Natural killer cell (primary cell): ENCODE results near the gene MDFI. TPM values are rescaled to one million over a fixed set of nuclear protein-coding genes. Genes with fewer than 3 reads are reported as not detected.

Source experiments
- ATAC-seq, 3 donors: fragments of 150-1000 bp in 2 of 3; fragments of 200-7000 bp in 1 of 3; cut with Tn5 transposase; 1 replicate in 1 of 3; 2 replicates in 2 of 3; pipeline ENCODE4 v1.10.0; 2021; ENCODE audit warnings: mild to moderate bottlenecking in 2 of 3, moderate library complexity in 2 of 3
- DNase-seq, 2 donors: peaks; one replicate each; pipeline versions ENCODE4 v3.0.0 to v3.0.0-alpha.2; 2013 to 2021; ENCODE audit warnings: mixed read lengths in 1 of 2
- H3K27ac ChIP-seq: one replicate; pipeline ENCODE4 v1.5.1; 2013; ENCODE audit warnings: mild to moderate bottlenecking, low read length
- H3K27me3 ChIP-seq: one replicate; pipeline ENCODE4 v1.6.1; 2013; ENCODE audit warnings: low read length; ENCODE audit not compliant: control insufficient read depth, insufficient read depth
- H3K36me3 ChIP-seq: one replicate; pipeline ENCODE4 v1.6.1; 2013; ENCODE audit warnings: low read length; ENCODE audit not compliant: control insufficient read depth, insufficient read depth
- H3K4me1 ChIP-seq: one replicate; pipeline ENCODE4 v1.6.1; 2013; ENCODE audit warnings: low read length; ENCODE audit not compliant: control insufficient read depth, insufficient read depth
- H3K4me3 ChIP-seq: one replicate; pipeline ENCODE4 v1.5.1; 2013; ENCODE audit warnings: low read length
- H3K9me3 ChIP-seq: one replicate; pipeline ENCODE4 v1.6.1; 2013; ENCODE audit warnings: low read length; ENCODE audit not compliant: control insufficient read depth, insufficient read depth
- H3K27ac Mint-ChIP-seq, 2 donors: one replicate each; pipeline ENCODE4 v1.8.0; 2022; ENCODE audit warnings: mild to moderate bottlenecking in 2 of 2, mixed read lengths in 2 of 2, moderate library complexity in 1 of 2
- H3K27me3 Mint-ChIP-seq, 2 donors: one replicate each; pipeline ENCODE4 v1.8.0; 2022; ENCODE audit warnings: low read depth in 2 of 2, mixed read lengths in 2 of 2
- H3K36me3 Mint-ChIP-seq: one replicate; pipeline ENCODE4 v1.8.0; 2022; ENCODE audit warnings: mixed read lengths
- H3K4me1 Mint-ChIP-seq, 2 donors: one replicate each; pipeline ENCODE4 v1.8.0; 2022; ENCODE audit warnings: mixed read lengths in 2 of 2
- H3K4me3 Mint-ChIP-seq: one replicate; pipeline ENCODE4 v1.8.0; 2022; ENCODE audit warnings: mild to moderate bottlenecking, moderate library complexity, mixed read lengths
- H3K9me3 Mint-ChIP-seq, 2 donors: one replicate each; pipeline ENCODE4 v1.8.0; 2022; ENCODE audit warnings: mixed read lengths in 2 of 2
- CTCF ChIP-seq: fragments of 200-600 bp; IDR thresholded peaks from one replicate; pipeline ENCODE4 v1.8.0; 2022; ENCODE audit warnings: antibody characterized with exemption
- WGBS: methylation state at CpG from one replicate; pipeline ENCODE4 v1.1.7; 2013; ENCODE audit warnings: missing lambda C conversion rate; ENCODE audit not compliant: insufficient coverage; 5-methylcytosine and 5-hydroxymethylcytosine counted together
- intact Hi-C: fragments of 100-400 bp; cut with micrococcal nuclease; formaldehyde crosslinking; loops from one replicate; pipeline ENCODE4 v1.14.2; 2022
- total RNA-seq, 4 donors: library from RNA; stranded (reverse); fragments of 120-200 nt in 1 of 4; gene quantifications; one replicate each; pipeline versions ENCODE4 v1.2.3 to v1.2.4, GENCODE V29; 2013 to 2022

The MDFI gene
- total RNA-seq, 3 donors from 2014 or later (not counting 1 experiment from before 2014, with no cell fraction given) = not detected

- H3K9me3 ChIP-seq = no peaks in the 10 kb centered on the region
- no peak overlapping the region for H3K27ac ChIP-seq
- ATAC-seq (no peak), DNase-seq (no peak)
- no peak overlapping the region for H3K4me3 ChIP-seq
- Mint-ChIP-seq H3K4me1 (peaks cover 5 to 7% of the 10 kb centered on the region in 2 donors), H3K4me3 (no peak overlapping the region), H3K27me3 (no peaks in the 10 kb centered on the region), H3K27ac (no peak overlapping the region), H3K9me3 (no peaks in the 10 kb centered on the region), H3K36me3 (no peaks in the 10 kb centered on the region)
- H3K27me3 ChIP-seq = no peaks in the 10 kb centered on the region
- no peaks in the 10 kb centered on the region for H3K4me1 ChIP-seq
- H3K36me3 ChIP-seq = peaks cover 12% of the 10 kb centered on the region
- TF ChIP-seq CTCF = no peak
- WGBS = 94% methylated on average over 5 of the region's 5 CpGs
- intact Hi-C loops = no loop called here
Observed at GRCh38 chr6:41594326-41594725, 43.9 kb upstream of the MDFI start.

- H3K4me1 ChIP-seq = no peaks in the 10 kb centered on the region
- peaks cover 12% of the 10 kb centered on the region for H3K36me3 ChIP-seq
- H3K27me3 Mint-ChIP-seq = no peaks in the 10 kb centered on the region
- 97% methylated on average over 15 of the region's 15 CpGs for WGBS
- no peak overlapping the region for H3K27ac ChIP-seq
- no peak overlapping the region for H3K27ac Mint-ChIP-seq
- no peak overlapping the region for H3K4me3 Mint-ChIP-seq
- peaks cover 5 to 7% of the 10 kb centered on the region in 2 donors for H3K4me1 Mint-ChIP-seq
- no peaks in the 10 kb centered on the region for H3K36me3 Mint-ChIP-seq
- intact Hi-C loops = no loop called here
- TF ChIP-seq CTCF = no peak
- ATAC-seq (no peak), DNase-seq (no peak)
- no peaks in the 10 kb centered on the region for H3K9me3 Mint-ChIP-seq
- no peak overlapping the region for H3K4me3 ChIP-seq
- H3K9me3 ChIP-seq = no peaks in the 10 kb centered on the region
- no peaks in the 10 kb centered on the region for H3K27me3 ChIP-seq
Observed at GRCh38 chr6:41594766-41595165, 43.5 kb upstream of the MDFI start.

- Mint-ChIP-seq H3K4me1 (peaks cover 5 to 7% of the 10 kb centered on the region in 2 donors), H3K36me3 (no peaks in the 10 kb centered on the region), H3K27me3 (no peaks in the 10 kb centered on the region), H3K9me3 (no peaks in the 10 kb centered on the region), H3K4me3 (no peak overlapping the region), H3K27ac (no peak overlapping the region)
- no peak overlapping the region for H3K27ac ChIP-seq
- peaks cover 12% of the 10 kb centered on the region for H3K36me3 ChIP-seq
- DNase-seq (no peak), ATAC-seq (no peak)
- intact Hi-C loops = no loop called here
- no peaks in the 10 kb centered on the region for H3K27me3 ChIP-seq
- no peak overlapping the region for H3K4me3 ChIP-seq
- 96% methylated on average over 6 of the region's 6 CpGs for WGBS
- H3K4me1 ChIP-seq = no peaks in the 10 kb centered on the region
- no peaks in the 10 kb centered on the region for H3K9me3 ChIP-seq
- TF ChIP-seq CTCF = no peak
Observed at GRCh38 chr6:41595166-41595565, 43.1 kb upstream of the MDFI start.

- Mint-ChIP-seq H3K27me3 (no peaks in the 10 kb centered on the region), H3K4me3 (no peak overlapping the region), H3K4me1 (peaks cover 5 to 7% of the 10 kb centered on the region in 2 donors), H3K27ac (no peak overlapping the region), H3K36me3 (no peaks in the 10 kb centered on the region), H3K9me3 (no peaks in the 10 kb centered on the region)
- DNase-seq (no peak), ATAC-seq (no peak)
- no peaks in the 10 kb centered on the region for H3K9me3 ChIP-seq
- H3K27ac ChIP-seq = no peak overlapping the region
- WGBS = 94% methylated on average over 9 of the region's 10 CpGs
- peaks cover 4% of the 10 kb centered on the region for H3K36me3 ChIP-seq
- no peak overlapping the region for H3K4me3 ChIP-seq
- TF ChIP-seq CTCF = no peak
- intact Hi-C loops = no loop called here
- H3K4me1 ChIP-seq = no peaks in the 10 kb centered on the region
- H3K27me3 ChIP-seq = no peaks in the 10 kb centered on the region
Observed at GRCh38 chr6:41596096-41596685, 42.1 kb upstream of the MDFI start.
